HepG2 (cell line): ENCODE results near the gene BMX. TPM values are rescaled to one million over a fixed set of nuclear protein-coding genes. Genes with fewer than 3 reads are reported as not detected.

Experiments used
- BORCS8-MEF2B ChIP-seq: sonication (generic); formaldehyde crosslinking; IDR thresholded peaks from 2 replicates; pipeline ENCODE4 v1.8.0; 2022; ENCODE audit warnings: mild to moderate bottlenecking, missing genetic modification reagents
- CSRNP1 ChIP-seq: sonication (generic); formaldehyde crosslinking; IDR thresholded peaks from 2 replicates; pipeline ENCODE4 v1.8.1; 2023; ENCODE audit warnings: mild to moderate bottlenecking, missing genetic modification reagents
- GATA4 ChIP-seq: sonication (generic); IDR thresholded peaks from 2 replicates; pipeline ENCODE4 v1.6.1; 2016; ENCODE audit warnings: antibody characterized with exemption, low read depth, borderline replicate concordance
- HMG20A ChIP-seq: IDR thresholded peaks from 2 replicates; pipeline ENCODE4 v1.6.1; 2016; ENCODE audit warnings: borderline replicate concordance
- HNRNPH1 ChIP-seq: fragments of 200-400 bp; formaldehyde crosslinking; optimal IDR thresholded peaks from 2 replicates; pipeline ENCODE3; 2017; ENCODE audit warnings: mild to moderate bottlenecking, low read depth, low read length
- KDM6A ChIP-seq: IDR thresholded peaks from 2 replicates; pipeline ENCODE4 v1.6.1; 2016; ENCODE audit warnings: low read depth
- KLF12 ChIP-seq: sonication (generic); formaldehyde crosslinking; IDR thresholded peaks from 2 replicates; pipeline ENCODE4 v1.4.0; 2020; ENCODE audit warnings: missing genetic modification reagents, borderline replicate concordance
- KLF6 ChIP-seq: IDR thresholded peaks from 2 replicates; pipeline ENCODE4 v1.8.0; 2016; ENCODE audit warnings: missing biosample characterization, missing genetic modification reagents
- LCORL ChIP-seq, 2 experiments: fragments of 450-650 bp in 1 of 2; sonication (generic) in 1 of 2; formaldehyde crosslinking in 1 of 2; IDR thresholded peaks; 2 replicates each; pipeline versions ENCODE4 v1.5.0 to v1.6.1; 2017 to 2020; ENCODE audit warnings: antibody characterized with exemption in 1 of 2, missing genetic modification reagents in 1 of 2
- MAF1 ChIP-seq: sonication (generic); formaldehyde crosslinking; IDR thresholded peaks from 2 replicates; pipeline ENCODE4 v1.5.0; 2020; ENCODE audit warnings: missing genetic modification reagents, borderline replicate concordance
- MED1 ChIP-seq: sonication (generic); formaldehyde crosslinking; IDR thresholded peaks from 2 replicates; pipeline ENCODE4 v1.4.0; 2020; ENCODE audit warnings: missing genetic modification reagents
- MED8 ChIP-seq: sonication (generic); formaldehyde crosslinking; IDR thresholded peaks from 2 replicates; pipeline ENCODE4 v1.8.1; 2023; ENCODE audit warnings: mild to moderate bottlenecking, missing genetic modification reagents; ENCODE audit not compliant: insufficient replicate concordance
- NCOA1 ChIP-seq: sonication (generic); formaldehyde crosslinking; IDR thresholded peaks from 2 replicates; pipeline ENCODE4 v1.9.0; 2021; ENCODE audit warnings: missing genetic modification reagents
- PLSCR1 ChIP-seq: sonication (generic); formaldehyde crosslinking; IDR thresholded peaks from 2 replicates; pipeline ENCODE4 v1.5.0; 2020; ENCODE audit warnings: missing genetic modification reagents, mild to moderate bottlenecking, borderline replicate concordance
- RBM22 ChIP-seq: fragments of 200-400 bp; formaldehyde crosslinking; optimal IDR thresholded peaks from 2 replicates; pipeline ENCODE3; 2017; ENCODE audit warnings: mild to moderate bottlenecking, low read length, moderate library complexity
- RELA ChIP-seq: sonication (generic); formaldehyde crosslinking; IDR thresholded peaks from 2 replicates; pipeline ENCODE4 v1.4.0; 2020; ENCODE audit warnings: missing genetic modification reagents
- RXRB ChIP-seq: IDR thresholded peaks from 2 replicates; pipeline ENCODE4 v1.6.1; 2016; ENCODE audit warnings: borderline replicate concordance, missing genetic modification reagents, missing compliant biosample characterization
- SAFB2 ChIP-seq: sonication (generic); formaldehyde crosslinking; IDR thresholded peaks from 2 replicates; pipeline ENCODE4 v1.5.1; 2020; ENCODE audit warnings: missing genetic modification reagents, low read depth, mild to moderate bottlenecking, borderline replicate concordance
- SP1 ChIP-seq, 2 experiments: fragments of 450-650 bp in 1 of 2; sonication (generic) in 1 of 2; formaldehyde crosslinking in 1 of 2; IDR thresholded peaks; 2 replicates each; pipeline versions ENCODE4 v1.4.0 to v1.6.1; 2016 to 2020; ENCODE audit warnings: missing genetic modification reagents in 1 of 2
- TBX3 ChIP-seq: fragments of 450-650 bp; IDR thresholded peaks from 2 replicates; pipeline ENCODE4 v1.6.1; 2017; ENCODE audit warnings: antibody characterized with exemption, mild to moderate bottlenecking, inconsistent platforms, borderline replicate concordance
- YEATS2 ChIP-seq: sonication (generic); formaldehyde crosslinking; IDR thresholded peaks from 2 replicates; pipeline ENCODE4 v1.4.0; 2020; ENCODE audit warnings: missing genetic modification reagents, borderline replicate concordance
- ZNF292 ChIP-seq: sonication (generic); formaldehyde crosslinking; IDR thresholded peaks from 2 replicates; pipeline ENCODE4 v1.8.1; 2022; ENCODE audit warnings: mild to moderate bottlenecking, low read depth, missing genetic modification reagents, borderline replicate concordance
- ZNF44 ChIP-seq: sonication (generic); formaldehyde crosslinking; IDR thresholded peaks from 2 replicates; pipeline ENCODE4 v1.5.1; 2020; ENCODE audit warnings: mild to moderate bottlenecking, missing genetic modification reagents
- ZNF496 ChIP-seq: sonication (generic); formaldehyde crosslinking; IDR thresholded peaks from 2 replicates; pipeline ENCODE4 v1.8.1; 2023; ENCODE audit warnings: mild to moderate bottlenecking, moderate library complexity, missing genetic modification reagents; ENCODE audit not compliant: insufficient replicate concordance
- ZNF563 ChIP-seq: sonication (generic); formaldehyde crosslinking; IDR thresholded peaks from 2 replicates; pipeline ENCODE4 v1.8.0; 2022; ENCODE audit warnings: mild to moderate bottlenecking, moderate library complexity, missing genetic modification reagents
- ZNF768 ChIP-seq: sonication (generic); formaldehyde crosslinking; IDR thresholded peaks from 2 replicates; pipeline ENCODE4 v1.4.0; 2020; ENCODE audit warnings: missing genetic modification reagents
- ZNF800 ChIP-seq: sonication (generic); formaldehyde crosslinking; IDR thresholded peaks from 2 replicates; pipeline ENCODE4 v1.4.0; 2020; ENCODE audit warnings: missing genetic modification reagents
- polyA plus RNA-seq, 8 experiments: library from polyadenylated mRNA; depleted of rRNA in 3 of 8; stranded (reverse) in 7 of 8; unstranded in 1 of 8; fragments of >200 nt; fragmentation: Illumina TruSeq in 4 of 8; extraction: Trizol in 4 of 8; gene quantifications; 2 replicates each; pipeline versions ENCODE4 v1.2.1 to v1.2.3, GENCODE V29; 2011 to 2016; ENCODE audit warnings: low read depth in 4 of 8, missing spikeins in 1 of 8, mixed read lengths in 1 of 8; ENCODE audit not compliant: insufficient read depth in 1 of 8
- total RNA-seq, 5 experiments: library from RNA; depleted of rRNA; stranded (reverse); fragments of >200 nt; fragmentation: Illumina TruSeq; extraction: Trizol; gene quantifications; 2 replicates each; pipeline ENCODE4 v1.2.3, GENCODE V29; 2016; ENCODE audit warnings: low read depth in 1 of 5
- TF ChIP-seq, protein P1 (sequence below): sonication (generic); formaldehyde crosslinking; IDR thresholded peaks from 2 replicates; pipeline ENCODE4 v1.5.0; 2020; ENCODE audit warnings: missing genetic modification reagents

BMX gene
- total and polyA plus RNA-seq, 2 of the 13 experiments (the other 11 are each of a cell fraction or from before 2014, with no cell fraction given): not detected

DNA sequence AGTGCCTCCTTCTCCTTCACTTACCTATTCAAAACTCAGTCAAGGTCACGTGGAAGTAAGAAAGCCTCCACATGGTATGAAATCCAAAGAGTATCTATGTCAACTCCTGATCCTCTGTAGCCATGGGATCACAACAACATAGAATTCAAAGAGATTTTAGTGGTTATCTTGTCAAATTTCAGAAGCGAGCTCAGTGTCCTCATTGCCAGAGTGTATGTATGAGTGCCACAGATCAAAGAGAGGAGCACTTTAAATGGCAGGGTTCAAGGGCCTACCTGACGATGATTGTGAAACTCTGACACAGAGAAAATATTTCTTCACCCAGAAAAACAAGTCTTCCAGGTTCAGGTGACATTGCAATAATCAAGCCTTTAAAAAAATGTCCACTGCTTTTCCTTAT lies 101.3 kb downstream of the BMX start (continued):
- TF ChIP-seq MAF1 (CRISPR knock-in tag): no peak
- no peak for TF ChIP-seq ZNF563 (CRISPR knock-in tag)
- TF ChIP-seq ZNF44: no peak
- TF ChIP-seq ZNF292: no peak
- no peak for TF ChIP-seq BORCS8-MEF2B (CRISPR knock-in tag)
- no peak for TF ChIP-seq ZNF800 (CRISPR knock-in tag)
- peak; percentile 46; the same call in 1 of the 2 replicates for TF ChIP-seq HMG20A
- no peak for TF ChIP-seq HNRNPH1
- no peak for TF ChIP-seq CSRNP1 (CRISPR knock-in tag)
- TF ChIP-seq RXRB: peak; percentile 51; the same call in 1 of the 2 replicates
- no peak for TF ChIP-seq SAFB2 (CRISPR knock-in tag)
- no peak for TF ChIP-seq NCOA1 (CRISPR knock-in tag)
- TF ChIP-seq MED1 (CRISPR knock-in tag): peak; percentile 60; the same call in 1 of the 2 replicates
- no peak for TF ChIP-seq YEATS2 (CRISPR knock-in tag)
- no peak for TF ChIP-seq PLSCR1 (CRISPR knock-in tag)
- no peak for TF ChIP-seq RELA (CRISPR knock-in tag)
- TF ChIP-seq KLF6: no peak
- TF ChIP-seq SP1 (IDR thresholded peaks at IDR 0.05): no peak
- no peak for TF ChIP-seq SP1 (CRISPR knock-in tag; IDR thresholded peaks at IDR 0.05)
- TF ChIP-seq, protein P1, sequence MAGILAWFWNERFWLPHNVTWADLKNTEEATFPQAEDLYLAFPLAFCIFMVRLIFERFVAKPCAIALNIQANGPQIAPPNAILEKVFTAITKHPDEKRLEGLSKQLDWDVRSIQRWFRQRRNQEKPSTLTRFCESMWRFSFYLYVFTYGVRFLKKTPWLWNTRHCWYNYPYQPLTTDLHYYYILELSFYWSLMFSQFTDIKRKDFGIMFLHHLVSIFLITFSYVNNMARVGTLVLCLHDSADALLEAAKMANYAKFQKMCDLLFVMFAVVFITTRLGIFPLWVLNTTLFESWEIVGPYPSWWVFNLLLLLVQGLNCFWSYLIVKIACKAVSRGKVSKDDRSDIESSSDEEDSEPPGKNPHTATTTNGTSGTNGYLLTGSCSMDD (CRISPR knock-in tag): no peak
- TF ChIP-seq ZNF768 (CRISPR knock-in tag): no peak
- no peak for TF ChIP-seq KDM6A
- TF ChIP-seq TBX3: no peak
- no peak for TF ChIP-seq LCORL (IDR thresholded peaks at IDR 0.05)
- TF ChIP-seq LCORL (CRISPR knock-in tag; IDR thresholded peaks at IDR 0.05): peak; percentile 24; the same call in 1 of the 2 replicates
- TF ChIP-seq ZNF496 (CRISPR knock-in tag): no peak
- no peak for TF ChIP-seq KLF12 (CRISPR knock-in tag)
- TF ChIP-seq MED8: no peak
- no peak for TF ChIP-seq GATA4
- no peak for TF ChIP-seq RBM22
